Gastroesophageal sphincter (tissue), 4 donors: ENCODE measurements around the gene SEMA3A. TPM values are rescaled to one million over a fixed set of nuclear protein-coding genes. Genes with fewer than 3 reads are reported as not detected.

Experiments
- ATAC-seq: fragments of 150-250 bp; one replicate; pipeline ENCODE4 v1.9.1; 2016; ENCODE audit warnings: mild to moderate bottlenecking, moderate library complexity
- H3K27ac ChIP-seq, 4 donors: fragments of 200-600 bp; sonication (generic) in 3 of 4; 1 replicate in 3 of 4; 2 replicates in 1 of 4; pipeline ENCODE4 v1.5.1; 2016 to 2019
- H3K27me3 ChIP-seq: fragments of 200-600 bp; sonication (generic); one replicate; pipeline ENCODE4 v1.5.1; 2019
- H3K36me3 ChIP-seq, 2 donors: fragments of 200-600 bp; sonication (generic); one replicate each; pipeline ENCODE4 v1.5.1; 2019; ENCODE audit warnings: control low read depth in 1 of 2
- H3K4me1 ChIP-seq, 3 donors: fragments of 200-600 bp; sonication (generic); 1 replicate in 2 of 3; 2 replicates in 1 of 3; pipeline ENCODE4 v1.5.1; 2016 to 2019; ENCODE audit warnings: control low read depth in 2 of 3
- H3K4me3 ChIP-seq, 2 donors: fragments of 200-600 bp; sonication (generic); one replicate each; pipeline ENCODE4 v1.5.1; 2019; ENCODE audit warnings: mild to moderate bottlenecking in 1 of 2, moderate library complexity in 1 of 2
- H3K9me3 ChIP-seq, 3 donors: fragments of 200-600 bp; sonication (generic); one replicate each; pipeline ENCODE4 v1.5.1; 2017 to 2019; ENCODE audit warnings: control low read depth in 2 of 3
- CTCF ChIP-seq, 4 experiments: fragments of 200-600 bp in 2 of 4; fragments of 450-650 bp in 2 of 4; sonication (generic) in 1 of 4; IDR thresholded peaks; one replicate each; pipeline ENCODE4 v1.5.1; 2017 to 2019; ENCODE audit warnings: antibody characterized with exemption in 4 of 4, mild to moderate bottlenecking in 2 of 4, moderate library complexity in 2 of 4
- EP300 ChIP-seq: sonication (generic); formaldehyde crosslinking; IDR thresholded peaks from one replicate; pipeline ENCODE4 v1.6.1; 2017; ENCODE audit warnings: antibody characterized with exemption, mild to moderate bottlenecking
- POLR2A ChIP-seq, 2 donors: fragments of 450-650 bp; IDR thresholded peaks; one replicate each; pipeline ENCODE4 v1.6.1; 2017; ENCODE audit warnings: antibody characterized with exemption in 2 of 2, mild to moderate bottlenecking in 2 of 2, moderate library complexity in 1 of 2
- POLR2AphosphoS5 ChIP-seq: sonication (generic); formaldehyde crosslinking; IDR thresholded peaks from one replicate; pipeline ENCODE4 v1.6.1; 2017; ENCODE audit warnings: antibody characterized with exemption
- WGBS, 2 donors: methylation state at CpG; one replicate each; pipeline ENCODE4 v1.1.5; 2018; ENCODE audit warnings: low coverage in 1 of 2; 5-methylcytosine and 5-hydroxymethylcytosine counted together
- total RNA-seq, 4 donors: library from RNA; depleted of rRNA; stranded (reverse); fragments of >200 nt; gene quantifications; one replicate each; pipeline ENCODE4 v1.1.0, GENCODE V29; 2016

SEMA3A gene
- total RNA-seq, 4 donors from 2014 or later, result 24.6 to 61.6 (median 33.0) TPM

- no peak for ATAC-seq
- H3K9me3 ChIP-seq, result no peaks in the 10 kb centered on the region
- no peaks in the 10 kb centered on the region for H3K36me3 ChIP-seq
- no peaks in the 10 kb centered on the region for H3K4me1 ChIP-seq
- no peak overlapping the region for H3K4me3 ChIP-seq
- no peaks in the 10 kb centered on the region for H3K27me3 ChIP-seq
- no peak overlapping the region for H3K27ac ChIP-seq
- TF ChIP-seq POLR2A (IDR thresholded peaks at IDR 0.05), result no peak
- TF ChIP-seq EP300, result no peak
- no peak for TF ChIP-seq POLR2AphosphoS5
- no peak for TF ChIP-seq CTCF (IDR thresholded peaks at IDR 0.05)
Measured at GRCh38 chr7:83913174-83913573, 281.4 kb downstream of the SEMA3A start.

GRCh38 chr7:83908526-83908925 is 286.1 kb downstream of the SEMA3A start:
- H3K27ac ChIP-seq, result no peak overlapping the region
- TF ChIP-seq POLR2A (IDR thresholded peaks at IDR 0.05) (no peak), EP300 (no peak), POLR2AphosphoS5 (no peak), CTCF (IDR thresholded peaks at IDR 0.05) (no peak)
- 88 to 94% methylated on average over 2 of the region's 2 CpGs for WGBS, 2 donors
- no peaks in the 10 kb centered on the region for H3K36me3 ChIP-seq
- no peak for ATAC-seq
- no peaks in the 10 kb centered on the region for H3K27me3 ChIP-seq
- H3K4me1 ChIP-seq, result no peaks in the 10 kb centered on the region
- no peaks in the 10 kb centered on the region for H3K9me3 ChIP-seq
- no peak overlapping the region for H3K4me3 ChIP-seq
